ENCODE data around the gene PLA1A. TPM values are rescaled to one million over a fixed set of nuclear protein-coding genes. Genes with fewer than 3 reads are reported as not detected.

The PLA1A gene
- total and polyA plus RNA-seq, 11 donors, result 0.58 to 23.8 (median 1.8) TPM

- intact Hi-C loops (cut with DNase I), result loop anchor here in 1 of 10 donors (5.0 kb wide), 1 partner anchor 44 kb away; no protein-coding TSS in a partner anchor
- peak overlapping the region in 1 of 12 donors; percentile 84 for H3K27ac ChIP-seq
Measured at GRCh38 chr3:119626196-119626595, 28.5 kb downstream of the PLA1A start.

DNA sequence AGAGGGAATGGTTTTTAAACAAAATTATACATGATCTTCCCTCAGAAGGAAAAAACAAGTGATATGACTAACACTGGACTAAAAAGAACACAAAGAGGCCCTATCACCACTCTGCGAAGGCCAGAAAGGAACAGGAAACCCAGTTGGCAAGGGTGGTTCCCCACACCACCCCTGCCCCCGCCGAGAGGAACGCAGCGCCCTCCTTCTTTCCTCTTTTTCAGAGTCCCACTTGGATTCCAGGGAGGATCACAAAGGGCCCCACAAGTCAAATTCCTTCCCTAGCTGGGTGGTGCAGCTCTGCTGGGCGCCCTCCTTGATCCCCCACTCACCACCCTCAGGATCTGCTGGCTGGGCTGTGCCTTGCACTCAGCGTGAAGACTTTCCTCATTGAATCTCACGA, 29.8 kb downstream of the PLA1A start:
- DNase-seq (peak in 4 of 5 donors; percentile 38 to 54 (median 46)), ATAC-seq (peak in 2 of 4 donors; percentile 38 to 39)
- Histone ChIP-seq H3K36me3 (no peaks in the 10 kb centered on the region), H3K27me3 (no peaks in the 10 kb centered on the region), H3K27ac (peak overlapping the region in 10 of 12 donors; percentile 9 to 84 (median 56)), H3K4me3 (no peak overlapping the region), H3K4me1 (peaks cover 0 to 67% (median 36%) of the 10 kb centered on the region in 12 donors), H3K9me3 (no peaks in the 10 kb centered on the region)
- 65 to 73% (median 70%) methylated on average over 8 of the region's 8 CpGs for WGBS, 4 donors
- intact Hi-C loops (cut with DNase I), result loop anchor here in 1 of 10 donors (5.0 kb wide), 1 partner anchor 45 kb away; no protein-coding TSS in a partner anchor
- TF ChIP-seq CTCF (IDR thresholded peaks at IDR 0.05) (no peak), POLR2A (IDR thresholded peaks at IDR 0.05) (no peak)

More at GRCh38 chr3:119626196-119626595, 28.5 kb downstream of the PLA1A start:
- Histone ChIP-seq H3K36me3 (no peaks in the 10 kb centered on the region), H3K4me3 (no peak overlapping the region), H3K27me3 (no peaks in the 10 kb centered on the region), H3K9me3 (no peaks in the 10 kb centered on the region), H3K4me1 (peaks cover 0 to 56% (median 31%) of the 10 kb centered on the region in 12 donors)
- DNase-seq, result no peak
- ATAC-seq, result no peak
- TF ChIP-seq POLR2A (IDR thresholded peaks at IDR 0.05), result no peak
- TF ChIP-seq CTCF (IDR thresholded peaks at IDR 0.05), result no peak
- WGBS, 4 donors, result 81 to 92% (median 86%) methylated on average over 1 of the region's 1 CpG

DNA sequence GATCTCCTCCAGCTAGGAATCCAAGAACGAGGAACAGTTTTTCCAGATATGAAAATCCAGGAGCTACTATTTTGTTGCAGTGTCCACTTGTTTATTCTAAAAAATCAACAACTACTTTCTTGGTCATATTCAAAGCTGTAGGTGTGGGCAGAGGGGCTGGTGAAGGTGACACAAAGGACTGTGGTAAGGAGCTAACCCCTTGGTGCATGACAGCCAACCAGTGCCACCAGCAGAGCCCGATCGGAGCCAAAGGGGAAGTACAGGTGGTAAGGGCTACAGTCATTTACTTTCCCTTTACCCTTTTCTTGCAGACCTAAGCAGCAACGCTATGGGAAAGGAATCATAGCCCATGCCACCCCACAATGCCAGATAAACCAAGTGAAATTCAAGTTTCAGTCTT, 30.7 kb downstream of the PLA1A start:
- intact Hi-C loops (cut with DNase I), result loop anchor here in 1 of 10 donors (5.0 kb wide), 1 partner anchor 46 kb away; no protein-coding TSS in a partner anchor
- TF ChIP-seq POLR2A (IDR thresholded peaks at IDR 0.05) (no peak), CTCF (IDR thresholded peaks at IDR 0.05) (no peak)
- peaks cover 0 to 72% (median 38%) of the 10 kb centered on the region in 12 donors for H3K4me1 ChIP-seq
- no peak for DNase-seq
- no peaks in the 10 kb centered on the region for H3K27me3 ChIP-seq
- 86 to 100% (median 95%) methylated on average over 4 of the region's 4 CpGs for whole genome bisulfite sequencing, 4 donors
- H3K36me3 ChIP-seq, result no peaks in the 10 kb centered on the region
- ATAC-seq, result no peak
- H3K27ac ChIP-seq, result peak overlapping the region in 10 of 12 donors; percentile 36 to 84 (median 58)
- H3K9me3 ChIP-seq, result no peaks in the 10 kb centered on the region
- no peak overlapping the region for H3K4me3 ChIP-seq

DNA sequence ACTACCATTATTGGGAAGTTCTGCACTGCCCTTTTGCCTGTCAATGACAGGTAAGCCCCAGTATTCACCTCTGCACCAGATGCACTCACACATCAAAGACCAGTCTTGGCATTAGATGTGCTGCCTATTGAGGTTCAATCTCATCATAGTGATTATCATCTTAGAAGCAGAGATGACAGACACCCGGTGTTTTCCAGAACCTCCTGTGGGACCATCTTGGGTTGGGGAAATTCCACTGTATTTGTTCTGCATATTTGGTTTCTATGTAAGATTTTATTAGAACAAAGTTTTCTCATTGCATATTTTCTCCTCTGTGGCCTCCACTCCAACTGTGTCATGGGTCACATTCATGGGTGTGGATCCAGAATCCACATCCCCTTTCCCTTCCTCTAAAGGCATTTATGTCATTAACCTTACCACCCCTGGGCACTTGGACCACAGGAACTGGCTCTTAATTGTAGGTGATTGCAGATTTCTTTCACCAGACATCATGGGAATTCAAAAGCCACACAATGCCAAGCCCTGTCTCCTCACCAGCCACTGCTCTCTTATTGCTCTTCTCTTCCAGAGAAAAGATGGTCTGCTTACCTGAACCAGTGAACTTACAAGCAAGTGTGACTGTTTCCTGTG, 31.2 kb downstream of the PLA1A start:
- Histone ChIP-seq H3K27me3 (no peaks in the 10 kb centered on the region), H3K36me3 (no peaks in the 10 kb centered on the region), H3K9me3 (no peaks in the 10 kb centered on the region), H3K4me1 (peaks cover 0 to 72% (median 38%) of the 10 kb centered on the region in 12 donors), H3K4me3 (no peak overlapping the region), H3K27ac (peak overlapping the region in 11 of 12 donors; percentile 41 to 84 (median 65))
- DNase-seq (no peak), ATAC-seq (peak in 3 of 4 donors; percentile 24 to 41 (median 27))
- 45 to 62% (median 52%) methylated on average over 1 of the region's 1 CpG for WGBS, 4 donors
- intact Hi-C loops (cut with DNase I), result loop anchor here in 1 of 10 donors (5.0 kb wide), 1 partner anchor 47 kb away; no protein-coding TSS in a partner anchor
- no peak for TF ChIP-seq POLR2A (IDR thresholded peaks at IDR 0.05)
- TF ChIP-seq CTCF (IDR thresholded peaks at IDR 0.05), result no peak
